SH-SY5Y (cell line): ENCODE results near the gene PARVB.

Source experiments
- GATA2 ChIP-seq: IDR thresholded peaks from 2 replicates; pipeline ENCODE4 v1.6.1; 2011; ENCODE audit warnings: mild to moderate bottlenecking, low read depth, low read length
- GATA3 ChIP-seq: IDR thresholded peaks from 2 replicates; pipeline ENCODE4 v1.6.1; 2011; ENCODE audit warnings: low read depth, mild to moderate bottlenecking, low read length, moderate library complexity

GRCh38 chr22:44029069-44029468 is 5.0 kb downstream of the PARVB start:
- TF ChIP-seq GATA3 (no peak), GATA2 (no peak)
